ENCODE results near the gene HPN. TPM values are rescaled to one million over a fixed set of nuclear protein-coding genes. Genes with fewer than 3 reads are reported as not detected.

The HPN gene
- total and polyA plus RNA-seq, 2 experiments from 2014 or later = 150 to 241 TPM

DNA sequence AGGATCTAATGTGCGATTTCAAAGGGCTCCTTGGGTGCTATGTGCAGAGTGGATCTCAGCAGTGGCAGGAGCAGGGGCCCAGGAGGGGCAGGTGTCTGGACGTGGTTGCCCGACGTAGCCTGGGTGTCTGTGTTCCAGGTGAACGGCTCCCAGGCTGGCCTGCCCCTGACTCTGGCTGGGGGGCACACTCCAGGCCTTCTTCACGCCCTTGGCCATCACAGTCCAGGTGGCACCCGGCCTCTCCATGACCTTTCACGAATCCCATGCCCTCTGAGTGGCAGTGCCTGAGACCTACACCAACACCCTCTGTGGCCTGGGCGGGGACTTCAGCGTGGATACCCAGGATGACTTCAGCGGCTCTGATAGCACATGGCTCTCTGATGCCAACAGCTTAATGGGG is 62.8 kb downstream of the HPN start:
- no peak overlapping the region for H3K4me2 ChIP-seq
- 97% methylated on average over 11 of the region's 11 CpGs for WGBS (ENCODE audit: low lambda C conversion rate, missing lambda C conversion rate)
- no peak overlapping the region for H3K27ac ChIP-seq
- H3K4me3 ChIP-seq = no peak overlapping the region
- H3K79me2 ChIP-seq = no peaks in the 10 kb centered on the region
- no peaks in the 10 kb centered on the region for H3K4me1 ChIP-seq (ENCODE audit: insufficient read depth)
- TF ChIP-seq, protein P1, sequence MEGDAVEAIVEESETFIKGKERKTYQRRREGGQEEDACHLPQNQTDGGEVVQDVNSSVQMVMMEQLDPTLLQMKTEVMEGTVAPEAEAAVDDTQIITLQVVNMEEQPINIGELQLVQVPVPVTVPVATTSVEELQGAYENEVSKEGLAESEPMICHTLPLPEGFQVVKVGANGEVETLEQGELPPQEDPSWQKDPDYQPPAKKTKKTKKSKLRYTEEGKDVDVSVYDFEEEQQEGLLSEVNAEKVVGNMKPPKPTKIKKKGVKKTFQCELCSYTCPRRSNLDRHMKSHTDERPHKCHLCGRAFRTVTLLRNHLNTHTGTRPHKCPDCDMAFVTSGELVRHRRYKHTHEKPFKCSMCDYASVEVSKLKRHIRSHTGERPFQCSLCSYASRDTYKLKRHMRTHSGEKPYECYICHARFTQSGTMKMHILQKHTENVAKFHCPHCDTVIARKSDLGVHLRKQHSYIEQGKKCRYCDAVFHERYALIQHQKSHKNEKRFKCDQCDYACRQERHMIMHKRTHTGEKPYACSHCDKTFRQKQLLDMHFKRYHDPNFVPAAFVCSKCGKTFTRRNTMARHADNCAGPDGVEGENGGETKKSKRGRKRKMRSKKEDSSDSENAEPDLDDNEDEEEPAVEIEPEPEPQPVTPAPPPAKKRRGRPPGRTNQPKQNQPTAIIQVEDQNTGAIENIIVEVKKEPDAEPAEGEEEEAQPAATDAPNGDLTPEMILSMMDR (IDR thresholded peaks at IDR 0.05; ENCODE audit: poor library complexity) = no peak
- TF ChIP-seq EZH2 (IDR thresholded peaks at IDR 0.05; ENCODE audit: borderline replicate concordance) (no peak), EZH2phosphoT487 (IDR thresholded peaks at IDR 0.05; ENCODE audit: low read depth, severe bottlenecking, unreplicated experiment) (no peak)
- H2AFZ ChIP-seq = no peak overlapping the region
- no peaks in the 10 kb centered on the region for H4K20me1 ChIP-seq (ENCODE audit: insufficient read depth, poor library complexity, severe bottlenecking)
- H3K36me3 ChIP-seq (replicated peaks; ENCODE audit: insufficient read depth, low read depth) = no peaks in the 10 kb centered on the region
- DNase-seq (ENCODE audit: low spot score) = no peak
- H3K9me3 ChIP-seq (ENCODE audit: low read depth) = no peaks in the 10 kb centered on the region
- H3K9me2 ChIP-seq (replicated peaks; ENCODE audit: insufficient read depth) = no peaks in the 10 kb centered on the region
- H3K27me3 ChIP-seq = no peaks in the 10 kb centered on the region

- over 99% methylated on average over 6 of the region's 6 CpGs for WGBS (ENCODE audit: low lambda C conversion rate, missing lambda C conversion rate)
- no peak for DNase-seq (ENCODE audit: low spot score)
- Histone ChIP-seq H3K9me2 (replicated peaks; ENCODE audit: insufficient read depth) (no peaks in the 10 kb centered on the region), H3K4me1 (ENCODE audit: insufficient read depth) (no peaks in the 10 kb centered on the region), H3K27me3 (no peaks in the 10 kb centered on the region), H3K79me2 (no peaks in the 10 kb centered on the region), H2AFZ (no peak overlapping the region), H3K4me3 (no peak overlapping the region), H3K4me2 (no peak overlapping the region), H4K20me1 (ENCODE audit: insufficient read depth, poor library complexity, severe bottlenecking) (no peaks in the 10 kb centered on the region), H3K36me3 (replicated peaks; ENCODE audit: insufficient read depth, low read depth) (no peaks in the 10 kb centered on the region), H3K9me3 (ENCODE audit: low read depth) (no peaks in the 10 kb centered on the region), H3K27ac (no peak overlapping the region)
- TF ChIP-seq, protein P1 (IDR thresholded peaks at IDR 0.05; ENCODE audit: poor library complexity) = no peak
- no peak for TF ChIP-seq EZH2 (IDR thresholded peaks at IDR 0.05; ENCODE audit: borderline replicate concordance)
- TF ChIP-seq EZH2phosphoT487 (IDR thresholded peaks at IDR 0.05; ENCODE audit: low read depth, severe bottlenecking, unreplicated experiment) = no peak
Measured at GRCh38 chr19:35105047-35105410, 63.5 kb downstream of the HPN start.

GRCh38 chr19:35105411-35106290 is 64.1 kb downstream of the HPN start:
- Histone ChIP-seq H3K36me3 (replicated peaks; ENCODE audit: insufficient read depth, low read depth) (no peaks in the 10 kb centered on the region), H3K27me3 (no peaks in the 10 kb centered on the region), H3K4me3 (no peak overlapping the region), H2AFZ (no peak overlapping the region), H3K4me2 (no peak overlapping the region), H3K79me2 (no peaks in the 10 kb centered on the region), H3K9me3 (ENCODE audit: low read depth) (no peaks in the 10 kb centered on the region), H3K9me2 (replicated peaks; ENCODE audit: insufficient read depth) (no peaks in the 10 kb centered on the region), H3K27ac (no peak overlapping the region), H3K4me1 (ENCODE audit: insufficient read depth) (no peaks in the 10 kb centered on the region), H4K20me1 (ENCODE audit: insufficient read depth, poor library complexity, severe bottlenecking) (no peaks in the 10 kb centered on the region)
- 91% methylated on average over 25 of the region's 30 CpGs for WGBS (ENCODE audit: low lambda C conversion rate, missing lambda C conversion rate)
- no peak for DNase-seq (ENCODE audit: low spot score)
- TF ChIP-seq EZH2 (IDR thresholded peaks at IDR 0.05; ENCODE audit: borderline replicate concordance) (no peak), EZH2phosphoT487 (IDR thresholded peaks at IDR 0.05; ENCODE audit: low read depth, severe bottlenecking, unreplicated experiment) (no peak)
- TF ChIP-seq, protein P1 (IDR thresholded peaks at IDR 0.05; ENCODE audit: poor library complexity) = no peak
